Kidney epithelial cell (primary cell): ENCODE results near the gene SUOX. TPM values are rescaled to one million over a fixed set of nuclear protein-coding genes. Genes with fewer than 3 reads are reported as not detected.

Experiments
- DNase-seq: peaks from one replicate; pipeline ENCODE4 v3.0.0-alpha.2; 2010; ENCODE audit warnings: low read depth
- H3K27me3 ChIP-seq: 2 replicates; pipeline ENCODE4 v1.6.0; 2011; ENCODE audit warnings: low read length; ENCODE audit not compliant: control insufficient read depth, insufficient read depth
- H3K36me3 ChIP-seq: 2 replicates; pipeline ENCODE4 v1.5.1; 2011; ENCODE audit warnings: low read length; ENCODE audit not compliant: control insufficient read depth, insufficient read depth
- H3K4me3 ChIP-seq: 2 replicates; pipeline ENCODE4 v1.5.1; 2011; ENCODE audit warnings: low read depth, mild to moderate bottlenecking, control low read depth, low read length
- CTCF ChIP-seq: IDR thresholded peaks from 2 replicates; pipeline ENCODE4 v1.5.1; 2011; ENCODE audit warnings: mild to moderate bottlenecking, moderate library complexity, low read length, control low read depth, inconsistent platforms; ENCODE audit not compliant: insufficient read depth, poor library complexity, severe bottlenecking
- total RNA-seq: library from RNA; depleted of rRNA; stranded (reverse); fragments of >200 nt; gene quantifications from 2 replicates; pipeline ENCODE4 v1.2.3, GENCODE V29; 2015

Gene SUOX
- total RNA-seq, 1 donor from 2014 or later: 18.0 TPM

- DNase-seq: no peak
- TF ChIP-seq CTCF: no peak
- H3K36me3 ChIP-seq: no peaks in the 10 kb centered on the region
- no peaks in the 10 kb centered on the region for H3K27me3 ChIP-seq
- H3K4me3 ChIP-seq: no peak overlapping the region
These were observed 13.1 kb downstream of the SUOX start for GRCh38 chr12:56010111-56010570.

DNA sequence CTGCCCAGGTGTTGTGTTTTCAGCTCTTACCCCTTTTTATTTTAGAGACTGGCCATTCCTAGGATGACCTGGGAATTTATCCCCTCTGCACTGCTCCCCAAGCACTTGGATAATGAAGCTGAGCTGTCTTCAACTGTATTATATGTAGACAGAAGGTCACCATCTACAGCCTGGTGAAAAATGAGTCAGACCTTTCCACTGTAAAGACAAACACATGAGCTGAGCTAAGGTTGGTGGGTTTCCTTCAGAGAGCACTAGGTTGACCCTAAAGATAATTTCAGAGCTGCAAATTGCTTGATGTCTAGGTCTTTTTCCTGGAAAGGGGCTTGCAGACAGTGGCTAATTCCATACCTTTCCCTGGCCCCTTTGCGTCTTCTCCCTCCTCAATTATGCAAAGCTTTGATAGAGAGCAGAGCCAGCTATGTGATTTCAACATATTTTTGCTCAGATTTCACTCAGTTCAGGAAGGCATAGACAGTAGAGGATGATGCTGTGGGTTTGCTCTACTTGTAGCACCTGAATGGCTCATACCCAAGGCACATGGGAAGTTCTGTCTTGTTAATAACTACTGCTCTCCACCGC lies 14.5 kb downstream of the SUOX start:
- Histone ChIP-seq H3K4me3 (no peak overlapping the region), H3K27me3 (no peaks in the 10 kb centered on the region), H3K36me3 (no peaks in the 10 kb centered on the region)
- no peak for DNase-seq
- TF ChIP-seq CTCF: no peak

DNA sequence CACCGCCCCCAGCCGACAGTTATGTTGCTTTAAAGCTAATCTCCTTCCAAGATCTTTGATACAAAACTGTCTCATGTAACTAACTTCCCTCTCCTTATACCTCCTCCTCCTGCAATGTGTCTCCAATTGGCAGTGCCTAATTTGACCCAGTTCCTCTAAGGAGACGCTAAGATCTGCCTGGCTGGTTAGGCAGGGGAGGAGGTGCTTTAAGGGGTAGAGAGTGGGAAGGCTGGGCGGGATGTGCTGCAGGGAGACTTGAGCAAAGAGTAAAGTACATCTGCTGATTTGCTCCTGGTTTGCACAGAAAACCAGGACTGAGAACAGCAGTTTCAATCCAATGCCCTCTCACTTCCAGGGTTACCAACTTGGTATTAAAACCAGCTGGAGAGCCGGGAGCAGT lies 16.4 kb downstream of the SUOX start:
- Histone ChIP-seq H3K27me3 (no peaks in the 10 kb centered on the region), H3K36me3 (no peaks in the 10 kb centered on the region), H3K4me3 (no peak overlapping the region)
- TF ChIP-seq CTCF: no peak
- DNase-seq: no peak

- no peak overlapping the region for H3K4me3 ChIP-seq
- TF ChIP-seq CTCF: no peak
- no peaks in the 10 kb centered on the region for H3K36me3 ChIP-seq
- no peaks in the 10 kb centered on the region for H3K27me3 ChIP-seq
- no peak for DNase-seq
These were observed 17.1 kb downstream of the SUOX start for GRCh38 chr12:56014205-56014604.

GRCh38 chr12:56017181-56017580 lies 20.1 kb downstream of the SUOX start:
- Histone ChIP-seq H3K36me3 (no peaks in the 10 kb centered on the region), H3K4me3 (no peak overlapping the region), H3K27me3 (no peaks in the 10 kb centered on the region)
- TF ChIP-seq CTCF: no peak
- DNase-seq: no peak

- H3K27me3 ChIP-seq: no peaks in the 10 kb centered on the region
- DNase-seq: no peak
- no peak overlapping the region for H3K4me3 ChIP-seq
- H3K36me3 ChIP-seq: no peaks in the 10 kb centered on the region
- TF ChIP-seq CTCF: no peak
These were observed 21.3 kb downstream of the SUOX start for GRCh38 chr12:56018356-56018755.
